Measurements from ENCODE around the gene NSUN2.
"Not testable (repeated sequence)": the region's sequence is repeated elsewhere in the genome, so short reads cannot be mapped to it uniquely, and the experiment has no call there.

The NSUN2 gene

DNA sequence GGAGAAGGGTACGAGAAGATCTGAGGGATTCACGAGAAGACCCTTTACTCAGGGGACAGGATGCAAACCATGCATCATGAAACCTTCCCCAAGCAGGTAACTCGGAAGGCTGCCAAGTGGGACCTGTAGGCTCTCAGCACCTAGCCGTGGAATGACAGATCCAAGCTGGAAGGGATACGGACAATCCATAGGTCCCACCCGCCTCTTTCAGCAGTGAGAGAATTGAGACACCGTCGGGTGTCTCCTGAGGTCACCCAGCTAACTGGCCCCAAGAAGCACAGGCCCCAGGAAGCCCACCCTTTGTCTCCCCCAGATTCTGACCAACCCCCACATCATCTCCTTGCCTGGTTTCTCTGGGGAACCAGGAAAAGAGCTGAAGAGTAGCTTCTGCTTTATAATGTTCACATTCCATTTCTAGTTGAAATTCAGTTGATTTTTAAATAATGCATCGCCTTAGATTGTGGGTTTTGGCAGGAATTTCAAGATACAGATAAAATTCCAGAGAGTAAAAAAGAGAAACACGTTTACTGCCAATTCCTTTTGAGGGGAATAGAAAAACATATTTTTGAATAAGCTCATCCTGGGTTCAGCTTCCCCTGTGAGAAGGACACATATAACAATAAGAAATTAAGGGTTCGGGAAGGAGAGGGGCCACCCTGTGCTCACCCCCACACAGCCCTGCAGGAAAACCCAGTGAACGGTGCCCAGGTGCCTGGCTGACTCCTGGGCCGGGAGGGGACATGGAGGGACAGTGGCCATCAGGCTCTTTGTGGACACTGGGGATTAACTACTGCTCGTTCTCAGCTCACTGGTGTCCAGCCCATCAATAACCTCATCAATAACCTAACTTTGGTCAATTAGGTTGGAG lies 51.1 kb downstream of the NSUN2 start:
- no peak for DNase-seq

- DNase-seq: no peak
Measured at GRCh38 chr5:6581090-6581489, 51.8 kb downstream of the NSUN2 start.

DNA sequence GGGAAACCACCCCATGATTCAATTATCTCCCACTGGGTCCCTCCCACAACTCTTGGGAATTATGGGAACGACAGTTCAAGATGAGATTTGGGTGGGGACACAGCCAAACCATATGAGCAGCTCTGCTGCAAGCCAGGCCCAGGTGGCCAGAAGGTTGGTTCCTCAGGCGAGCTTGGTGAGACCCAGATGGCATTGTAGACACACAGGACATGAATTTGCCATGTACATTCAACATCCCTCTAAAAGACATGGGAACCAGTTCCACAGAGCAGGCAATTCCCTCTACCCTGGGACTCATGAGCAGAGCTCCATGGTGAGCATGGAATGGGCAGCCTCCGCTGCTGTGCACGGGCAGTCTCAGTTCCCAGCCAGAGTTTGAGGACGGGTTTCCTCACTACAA lies 53.3 kb downstream of the NSUN2 start:
- DNase-seq: no peak

GRCh38 chr5:6578676-6579343 lies 54.0 kb downstream of the NSUN2 start:
- DNase-seq: no peak

GRCh38 chr5:6576861-6577501 lies 55.9 kb downstream of the NSUN2 start:
- DNase-seq: no peak

- no peak for DNase-seq
Measured at GRCh38 chr5:6574537-6575245, 58.2 kb downstream of the NSUN2 start.

DNA sequence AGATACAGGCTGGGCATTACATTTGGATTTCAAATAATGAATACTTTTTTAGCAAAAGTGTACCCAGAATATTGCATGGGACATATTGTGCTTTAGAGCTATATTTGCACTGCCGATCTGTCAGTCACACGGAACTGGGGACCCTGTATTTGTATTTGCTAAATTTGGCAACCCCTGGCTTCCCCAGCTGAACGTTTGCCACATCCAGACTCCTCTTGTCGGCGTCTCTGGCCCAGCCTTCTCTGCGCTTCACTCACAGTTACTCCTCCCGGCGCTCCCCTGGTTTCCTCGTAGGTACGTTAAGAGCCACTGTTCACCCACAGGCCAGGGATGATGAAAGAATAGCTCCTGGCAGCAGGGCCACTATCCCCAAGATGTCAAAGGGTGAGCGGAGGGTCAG lies 58.7 kb downstream of the NSUN2 start:
- no peak for DNase-seq

DNA sequence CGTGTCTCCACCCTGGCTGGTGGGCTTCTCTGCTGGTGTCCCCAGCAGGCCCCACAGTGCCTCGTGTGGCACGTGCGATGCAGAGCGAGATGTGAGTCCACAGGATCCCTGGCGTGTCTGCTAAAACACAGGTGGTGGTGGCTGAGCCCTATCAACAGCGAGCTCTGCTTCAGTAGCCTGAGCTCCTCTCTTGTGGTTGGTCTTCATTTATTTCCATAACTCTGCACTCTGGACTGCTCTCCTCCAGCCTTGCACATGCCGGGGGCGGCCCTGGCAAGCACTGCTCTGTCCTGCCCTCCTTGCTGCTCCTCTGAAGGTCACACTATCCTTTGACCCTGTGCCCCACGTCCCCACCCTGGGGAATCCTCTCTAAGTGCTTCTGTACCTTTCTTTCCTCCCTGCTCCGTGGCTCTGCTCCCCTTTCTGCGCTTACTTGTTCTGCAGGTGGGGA lies 59.2 kb downstream of the NSUN2 start:
- DNase-seq: no peak

DNA sequence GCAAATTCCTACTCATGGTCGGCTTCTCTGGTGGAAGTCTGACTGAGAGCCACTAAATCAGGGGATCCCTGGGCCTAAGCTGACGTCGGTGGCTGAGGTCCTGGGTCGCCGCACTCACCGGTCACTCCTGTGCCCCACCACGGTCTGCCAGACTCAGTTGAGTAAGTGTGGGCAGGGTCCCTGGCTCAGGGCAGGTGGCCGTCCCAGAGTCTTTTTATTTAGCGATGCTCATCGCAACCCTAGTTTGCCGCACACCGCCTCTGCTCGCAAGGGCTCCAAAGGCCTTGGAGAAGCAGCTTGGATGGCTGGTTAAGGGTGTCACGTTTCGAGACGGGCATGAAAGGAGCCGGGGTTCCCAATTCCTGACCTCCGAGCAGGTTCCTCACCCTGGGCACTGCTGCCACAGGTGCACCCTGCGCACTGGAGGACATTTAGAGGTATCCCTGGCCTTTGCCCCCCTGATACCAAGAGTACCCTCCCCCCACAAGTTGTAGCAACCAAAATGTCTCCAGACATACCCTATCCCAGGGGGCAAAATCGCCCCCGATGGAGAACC lies 59.9 kb downstream of the NSUN2 start:
- DNase-seq: no peak

GRCh38 chr5:6572086-6572824 lies 60.6 kb downstream of the NSUN2 start:
- no peak for DNase-seq

GRCh38 chr5:6571607-6572006 lies 61.2 kb downstream of the NSUN2 start:
- DNase-seq: not testable (repeated sequence)

DNA sequence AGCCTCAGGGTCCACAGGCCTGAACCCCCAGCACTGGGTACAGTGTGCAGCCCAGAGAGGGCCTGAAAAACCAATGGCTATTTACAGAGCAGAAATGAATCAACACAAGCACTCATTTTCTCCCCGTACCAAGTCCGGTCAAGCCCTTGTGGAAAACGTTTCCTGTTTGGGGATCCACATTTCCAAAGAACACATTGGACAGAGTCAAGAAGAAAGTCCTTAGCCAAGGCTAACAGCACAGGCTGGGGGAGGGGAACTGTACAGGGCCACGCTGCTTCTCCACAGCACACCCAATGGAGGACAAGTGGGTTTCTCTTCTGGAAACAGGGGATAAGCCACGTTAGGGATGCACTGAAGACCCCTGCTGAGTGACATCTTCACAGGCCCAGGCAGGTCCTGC lies 62.3 kb downstream of the NSUN2 start:
- no peak for DNase-seq

DNA sequence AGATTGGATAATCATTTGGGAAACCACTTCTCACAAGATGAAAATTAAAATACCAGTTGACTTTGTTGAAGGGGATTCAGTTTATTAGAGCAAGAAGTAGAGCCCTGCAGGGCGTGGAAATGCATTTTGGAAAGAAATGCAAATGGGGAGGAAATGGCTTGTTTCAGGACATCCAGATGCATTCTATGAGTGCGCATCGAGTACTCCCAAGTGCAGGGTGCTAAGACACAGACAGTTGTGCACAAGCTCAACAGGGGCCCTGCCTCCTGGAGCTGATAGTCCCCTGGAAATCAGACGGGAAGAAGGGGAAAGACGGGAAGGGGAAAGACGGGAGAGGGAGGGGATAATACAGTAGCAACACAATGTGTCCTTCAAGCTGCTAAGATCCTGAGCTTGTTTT lies 64.0 kb downstream of the NSUN2 start:
- no peak for DNase-seq

- DNase-seq: no peak
Measured at GRCh38 chr5:6568383-6568782, 64.5 kb downstream of the NSUN2 start.

GRCh38 chr5:6567835-6568234 lies 65.0 kb downstream of the NSUN2 start:
- no peak for DNase-seq

DNA sequence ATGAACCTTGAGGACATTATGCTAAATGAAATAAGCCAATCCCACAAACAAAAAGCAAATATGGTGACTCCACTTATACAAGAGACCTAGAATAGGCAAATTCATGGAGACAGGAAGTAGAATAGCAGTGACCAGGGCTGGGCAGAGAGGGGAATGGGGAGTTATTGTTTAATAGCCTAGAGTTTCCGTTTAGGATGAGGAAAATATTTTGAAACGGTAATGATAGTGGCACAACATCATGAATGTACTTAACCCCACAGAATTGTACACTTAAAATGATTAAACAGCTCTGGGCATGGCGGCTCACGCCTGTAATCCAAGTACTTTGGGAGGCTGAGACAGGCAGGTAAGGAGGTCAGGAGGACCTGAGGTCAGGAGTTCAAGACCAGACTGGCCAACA lies 65.8 kb downstream of the NSUN2 start:
- DNase-seq: no peak

- no peak for DNase-seq
Measured at GRCh38 chr5:6565492-6565891, 67.4 kb downstream of the NSUN2 start.

DNA sequence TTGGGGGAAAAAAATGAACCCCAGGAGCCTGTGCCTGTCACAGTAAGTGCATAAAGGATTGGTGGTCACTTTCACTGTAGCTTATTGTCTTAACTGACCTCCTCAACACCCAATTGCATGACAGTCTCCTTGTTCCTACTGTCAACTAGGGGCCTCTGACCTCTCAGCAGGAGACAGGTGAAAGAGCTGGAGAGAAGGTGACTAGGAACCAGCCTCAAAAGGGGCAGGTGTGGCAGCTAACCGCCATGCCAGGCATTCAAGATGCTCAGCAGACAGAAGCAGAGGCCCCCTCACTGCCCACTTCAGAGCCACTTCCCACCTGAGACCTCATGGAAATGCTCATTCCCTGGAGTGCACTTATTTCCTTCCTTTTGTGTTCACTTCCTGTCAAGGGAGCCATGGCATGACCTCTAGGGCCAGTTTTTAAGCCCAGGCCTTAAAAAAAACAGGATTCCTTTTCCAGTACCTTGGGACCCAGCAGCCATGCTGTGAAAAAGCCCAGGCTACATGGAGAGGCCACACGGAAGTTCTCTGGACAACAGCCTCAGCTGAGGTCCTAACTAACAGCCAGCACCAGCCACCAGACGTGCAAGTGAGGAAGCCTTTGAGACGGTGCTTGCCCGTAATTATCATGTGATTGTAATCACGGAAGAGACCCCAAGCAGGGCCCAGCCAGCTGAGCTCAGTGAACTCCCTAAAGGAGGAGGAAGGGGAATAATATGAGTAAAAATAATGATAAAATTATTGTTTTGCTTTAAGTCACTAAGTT lies 74.9 kb downstream of the NSUN2 start:
- no peak for DNase-seq

DNA sequence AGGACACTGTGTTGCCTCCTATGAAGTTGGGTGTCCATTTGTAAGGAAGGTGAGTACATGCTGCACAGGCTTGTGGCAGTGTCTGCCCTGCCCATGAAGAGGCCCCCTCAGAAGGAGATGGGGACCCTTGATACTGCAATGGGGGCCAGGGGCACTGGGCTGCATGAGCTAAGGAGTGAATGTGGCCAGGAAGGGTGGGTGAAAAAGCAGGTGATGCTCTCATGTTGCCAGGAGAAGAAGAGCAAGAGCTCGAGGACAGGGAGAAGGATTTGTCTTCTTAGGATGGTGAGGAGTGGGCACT lies 76.1 kb downstream of the NSUN2 start:
- no peak for DNase-seq

- no peak for DNase-seq
Measured at GRCh38 chr5:6556089-6556801, 76.6 kb downstream of the NSUN2 start.

GRCh38 chr5:6554812-6555211 lies 78.0 kb downstream of the NSUN2 start:
- no peak for DNase-seq

Data from activated T-cell treated with anti-CD3 and anti-CD28 coated beads for 4 hours (primary cell).